IMR-90 (cell line): ENCODE measurements around the gene RFX3. TPM values are rescaled to one million over a fixed set of nuclear protein-coding genes. Genes with fewer than 3 reads are reported as not detected.

Experiments
- ATAC-seq: fragments of 200-7000 bp; cut with Tn5 transposase; 2 replicates; pipeline ENCODE4 v1.9.1; 2020; ENCODE audit warnings: low read depth, mild to moderate bottlenecking, moderate library complexity
- BruUV-seq: library from RNA; stranded (reverse); fragments of 400-500 nt; replicated peaks from 2 replicates; lab custom pipeline; 2021; lab: Mats Ljungman, UMichigan
- CTCF ChIA-PET: fragments of 300-600 bp; formaldehyde crosslinking; extraction: SDS; loops from one replicate; lab custom pipeline; 2021; ENCODE audit warnings: antibody characterized with exemption; lab: Yijun Ruan, JAX
- POLR2A ChIA-PET: fragments of 300-600 bp; sonication (Branson Sonifier 250); formaldehyde crosslinking; loops from one replicate; lab custom pipeline; 2022; ENCODE audit warnings: antibody characterized with exemption; ENCODE audit not compliant: unreplicated experiment; lab: Charles Lee
- DNase-seq: peaks from one replicate; pipeline ENCODE4 v3.0.0; 2013
- H2AFZ ChIP-seq: replicated peaks from 2 replicates; pipeline ENCODE3; 2013; ENCODE audit warnings: low read length, mild to moderate bottlenecking; ENCODE audit not compliant: poor library complexity
- H2AK5ac ChIP-seq: 2 replicates; pipeline ENCODE4 v1.6.1; 2013; ENCODE audit warnings: low read depth, low read length, inconsistent platforms
- H2AK9ac ChIP-seq: replicated peaks from 2 replicates; pipeline ENCODE3; 2013; ENCODE audit warnings: mild to moderate bottlenecking, low read depth, low read length, moderate library complexity; ENCODE audit not compliant: poor library complexity
- H2BK120ac ChIP-seq: 2 replicates; pipeline ENCODE4 v1.6.1; 2013; ENCODE audit warnings: low read depth, low read length, inconsistent platforms
- H2BK15ac ChIP-seq: 3 replicates; pipeline ENCODE4 v1.6.1; 2013; ENCODE audit warnings: low read depth, low read length, inconsistent platforms
- H2BK20ac ChIP-seq: 2 replicates; pipeline ENCODE4 v1.6.1; 2013; ENCODE audit warnings: low read depth, mild to moderate bottlenecking, inconsistent platforms, low read length, moderate library complexity
- H2BK5ac ChIP-seq: 2 replicates; pipeline ENCODE4 v1.6.1; 2013; ENCODE audit warnings: mild to moderate bottlenecking, low read depth, low read length, inconsistent platforms; ENCODE audit not compliant: poor library complexity, severe bottlenecking
- H3K14ac ChIP-seq: replicated peaks from 2 replicates; pipeline ENCODE4 v1.6.1; 2013; ENCODE audit warnings: low read depth, low read length, inconsistent platforms
- H3K18ac ChIP-seq: 2 replicates; pipeline ENCODE4 v1.6.1; 2013; ENCODE audit warnings: low read depth, low read length, control low read depth
- H3K23ac ChIP-seq: 2 replicates; pipeline ENCODE4 v1.6.1; 2013; ENCODE audit warnings: low read depth, low read length, inconsistent platforms
- H3K27ac ChIP-seq: 2 replicates; pipeline ENCODE4 v1.5.1; 2013; ENCODE audit warnings: mild to moderate bottlenecking, control low read depth, low read length; ENCODE audit not compliant: insufficient read depth
- H3K27me3 ChIP-seq: 2 replicates; pipeline ENCODE4 v1.6.1; 2013; ENCODE audit warnings: low read length; ENCODE audit not compliant: control insufficient read depth, insufficient read depth
- H3K36me3 ChIP-seq: 2 replicates; pipeline ENCODE4 v1.6.1; 2013; ENCODE audit warnings: low read length, mixed read lengths; ENCODE audit not compliant: control insufficient read depth, insufficient read depth
- H3K4ac ChIP-seq: 2 replicates; pipeline ENCODE4 v1.6.1; 2013; ENCODE audit warnings: low read depth, low read length, inconsistent platforms
- H3K4me1 ChIP-seq: 2 replicates; pipeline ENCODE4 v1.6.1; 2013; ENCODE audit warnings: low read length, mixed read lengths; ENCODE audit not compliant: control insufficient read depth, insufficient read depth
- H3K4me2 ChIP-seq: 2 replicates; pipeline ENCODE4 v1.6.1; 2013; ENCODE audit warnings: low read depth, mild to moderate bottlenecking, control low read depth, low read length, moderate library complexity
- H3K4me3 ChIP-seq: 2 replicates; pipeline ENCODE4 v1.5.1; 2013; ENCODE audit warnings: low read depth, mild to moderate bottlenecking, control low read depth, low read length, moderate library complexity; ENCODE audit not compliant: insufficient read depth
- H3K56ac ChIP-seq: 2 replicates; pipeline ENCODE4 v1.6.1; 2013; ENCODE audit warnings: low read length, inconsistent platforms; ENCODE audit not compliant: insufficient read depth; ENCODE audit errors: extremely low read depth
- H3K79me1 ChIP-seq, 2 experiments: 2 replicates each; pipeline ENCODE4 v1.6.1; 2013; ENCODE audit warnings: low read length in 2 of 2, inconsistent platforms in 1 of 2, low read depth in 1 of 2
- H3K9ac ChIP-seq: 2 replicates; pipeline ENCODE4 v1.6.1; 2013; ENCODE audit warnings: low read depth, low read length, control low read depth
- H3K9me1 ChIP-seq: 2 replicates; pipeline ENCODE4 v1.6.1; 2013; ENCODE audit warnings: low read length, inconsistent platforms; ENCODE audit not compliant: insufficient read depth
- H3K9me3 ChIP-seq: 2 replicates; pipeline ENCODE4 v1.6.1; 2013; ENCODE audit warnings: low read length; ENCODE audit not compliant: control insufficient read depth, insufficient read depth
- H4K20me1 ChIP-seq: 2 replicates; pipeline ENCODE4 v1.6.1; 2013; ENCODE audit warnings: low read length, inconsistent platforms; ENCODE audit not compliant: insufficient read depth
- H4K5ac ChIP-seq: 2 replicates; pipeline ENCODE4 v1.6.1; 2013; ENCODE audit warnings: mild to moderate bottlenecking, low read depth, low read length, control low read depth
- H4K8ac ChIP-seq, 2 experiments: 2 replicates each; pipeline ENCODE4 v1.6.1; 2013; ENCODE audit warnings: low read depth in 2 of 2, low read length in 2 of 2, control low read depth in 1 of 2, inconsistent platforms in 1 of 2
- H4K91ac ChIP-seq: 2 replicates; pipeline ENCODE4 v1.6.1; 2013; ENCODE audit warnings: low read depth, low read length, inconsistent platforms; ENCODE audit not compliant: insufficient read depth
- BHLHE40 ChIP-seq: fragments of 150-350 bp; IDR thresholded peaks from 2 replicates; pipeline ENCODE4 v1.6.1; 2016; ENCODE audit warnings: mild to moderate bottlenecking, low read depth, low read length
- CEBPB ChIP-seq: IDR thresholded peaks from 2 replicates; pipeline ENCODE4 v1.6.1; 2012; ENCODE audit warnings: low read depth, low read length, improper control_type of control experiment
- CHD1 ChIP-seq: IDR thresholded peaks from 2 replicates; pipeline ENCODE4 v1.6.1; 2012; ENCODE audit warnings: low read depth, low read length, improper control_type of control experiment
- ELK1 ChIP-seq: fragments of 150-350 bp; IDR thresholded peaks from 2 replicates; pipeline ENCODE4 v1.6.1; 2016; ENCODE audit warnings: low read depth, mild to moderate bottlenecking, low read length, moderate library complexity, borderline replicate concordance
- MAFK ChIP-seq: IDR thresholded peaks from 2 replicates; pipeline ENCODE4 v1.6.1; 2012; ENCODE audit warnings: low read depth, low read length, improper control_type of control experiment
- MAZ ChIP-seq: IDR thresholded peaks from 2 replicates; pipeline ENCODE4 v1.6.1; 2012; ENCODE audit warnings: low read depth, mild to moderate bottlenecking, low read length, improper control_type of control experiment, moderate library complexity, borderline replicate concordance
- MXI1 ChIP-seq: IDR thresholded peaks from 2 replicates; pipeline ENCODE4 v1.6.1; 2012; ENCODE audit warnings: low read depth, mild to moderate bottlenecking, low read length, moderate library complexity, borderline replicate concordance
- NFE2L2 ChIP-seq: fragments of 150-350 bp; IDR thresholded peaks from 2 replicates; pipeline ENCODE4 v1.6.1; 2016; ENCODE audit warnings: low read depth, mild to moderate bottlenecking, low read length
- RAD21 ChIP-seq: IDR thresholded peaks from 2 replicates; pipeline ENCODE4 v1.6.1; 2012; ENCODE audit warnings: low read length, improper control_type of control experiment
- RCOR1 ChIP-seq: IDR thresholded peaks from 2 replicates; pipeline ENCODE4 v1.6.1; 2012; ENCODE audit warnings: mild to moderate bottlenecking, low read length, improper control_type of control experiment; ENCODE audit not compliant: insufficient replicate concordance
- WGBS, 2 experiments: methylation state at CpG; one replicate each; pipeline versions ENCODE4 v1.1.5 to v1.1.7; 2013; ENCODE audit warnings: missing lambda C conversion rate in 2 of 2; ENCODE audit not compliant: insufficient read length in 1 of 2; ENCODE audit errors: extremely low coverage in 2 of 2; 5-methylcytosine and 5-hydroxymethylcytosine counted together
- dilution Hi-C: fragments of 300-500 bp; cut with HindIII; formaldehyde crosslinking; loops from one replicate; pipeline ENCODE4 v1.14.3; 2018; ENCODE audit warnings: low sequenced_read_pairs; ENCODE audit not compliant: unreplicated experiment
- in situ Hi-C: fragments of 300-500 bp; cut with MboI; formaldehyde crosslinking; loops from 3 replicates; pipeline ENCODE4 v1.14.3; 2019; ENCODE audit warnings: low sequenced_read_pairs, inconsistent platforms, mixed read lengths
- intact Hi-C: fragments of 100-400 bp; cut with micrococcal nuclease; formaldehyde crosslinking; loops from 2 replicates; pipeline ENCODE4 v1.10.0; 2022
- polyA plus RNA-seq, 3 experiments: library from polyadenylated mRNA; depleted of rRNA; stranded (reverse); fragments of >200 nt; gene quantifications; 2 replicates each; pipeline ENCODE4 v1.2.3, GENCODE V29; 2012; ENCODE audit warnings: low replicate concordance in 1 of 3
- total RNA-seq: library from RNA; depleted of rRNA; stranded (reverse); fragments of >200 nt; gene quantifications from 2 replicates; pipeline ENCODE4 v1.2.3, GENCODE V29; 2012

RFX3 gene
- total and polyA plus RNA-seq, 2 of the 4 experiments (the other 2 are of a cell fraction) = 1.7 to 2.7 TPM

GRCh38 chr9:3398232-3398648 lies 127.6 kb downstream of the RFX3 start:
- ChIA-PET POLR2A (no interaction called here), CTCF (no interaction called here)
- no peak overlapping the region for H2AFZ ChIP-seq
- H2BK20ac ChIP-seq = no peak overlapping the region
- H2BK5ac ChIP-seq = no peak overlapping the region
- intact Hi-C loops (no loop called here), dilution Hi-C loops (no loop called here), in situ Hi-C loops (no loop called here)
- no peak overlapping the region for H3K27ac ChIP-seq
- no peak overlapping the region for H3K18ac ChIP-seq
- H3K36me3 ChIP-seq = peaks cover 2% of the 10 kb centered on the region; the same call in 1 of the 2 replicates
- WGBS, 2 experiments = no CpG with 5 or more reads among the region's 2 CpGs
- H3K56ac ChIP-seq = no peak overlapping the region
- H3K14ac ChIP-seq = no peak overlapping the region
- H3K9me1 ChIP-seq = no peaks in the 10 kb centered on the region
- no peak overlapping the region for H3K23ac ChIP-seq
- H3K9ac ChIP-seq = no peak overlapping the region
- no peak overlapping the region for H4K91ac ChIP-seq
- TF ChIP-seq ELK1 (no peak), CHD1 (no peak), RAD21 (no peak), RCOR1 (no peak), MXI1 (no peak), NFE2L2 (no peak), MAFK (no peak), BHLHE40 (no peak), MAZ (no peak), CEBPB (no peak)
- no peak overlapping the region for H2AK9ac ChIP-seq
- no peaks in the 10 kb centered on the region for H3K79me1 ChIP-seq
- DNase-seq (no peak), ATAC-seq (no peak)
- no peak overlapping the region for H3K4me2 ChIP-seq
- no peak overlapping the region for H3K4me3 ChIP-seq
- H4K20me1 ChIP-seq = no peaks in the 10 kb centered on the region
- no peak overlapping the region for H2BK15ac ChIP-seq
- H3K4ac ChIP-seq = no peak overlapping the region
- H2BK120ac ChIP-seq = no peak overlapping the region
- H3K4me1 ChIP-seq = no peaks in the 10 kb centered on the region
- no TSS peak for BruUV-seq
- H4K5ac ChIP-seq = no peak overlapping the region
- H2AK5ac ChIP-seq = no peak overlapping the region
- no peaks in the 10 kb centered on the region for H3K27me3 ChIP-seq
- no peaks in the 10 kb centered on the region for H3K9me3 ChIP-seq
- H4K8ac ChIP-seq = no peak overlapping the region
